Tibial artery (tissue), 4 donors: ENCODE results near the gene EFNB2.

Experiments used
- DNase-seq, 2 donors: peaks; one replicate each; pipeline ENCODE4 v3.0.0-alpha.2; 2019
- H3K27ac ChIP-seq, 2 donors: fragments of 200-600 bp; sonication (generic) in 1 of 2; 1 replicate in 1 of 2; 2 replicates in 1 of 2; pipeline ENCODE4 v1.5.1; 2018 to 2019; ENCODE audit warnings: mild to moderate bottlenecking in 1 of 2
- H3K27me3 ChIP-seq, 2 donors: fragments of 200-600 bp; sonication (generic) in 1 of 2; one replicate each; pipeline versions ENCODE4 v1.5.1 to v1.6.0; 2016 to 2019
- H3K36me3 ChIP-seq, 3 donors: fragments of 200-600 bp; sonication (generic) in 2 of 3; one replicate each; pipeline ENCODE4 v1.5.1; 2016 to 2019; ENCODE audit warnings: mild to moderate bottlenecking in 2 of 3
- H3K4me1 ChIP-seq, 4 donors: fragments of 200-600 bp; sonication (generic) in 2 of 4; 1 replicate in 3 of 4; 2 replicates in 1 of 4; pipeline ENCODE4 v1.5.1; 2016 to 2019
- H3K4me3 ChIP-seq, 2 donors: fragments of 200-600 bp; sonication (generic) in 1 of 2; 1 replicate in 1 of 2; 2 replicates in 1 of 2; pipeline ENCODE4 v1.5.1; 2018 to 2019; ENCODE audit warnings: mild to moderate bottlenecking in 2 of 2
- H3K9me3 ChIP-seq, 3 donors: fragments of 200-600 bp; sonication (generic) in 1 of 3; one replicate each; pipeline ENCODE4 v1.5.1; 2016 to 2019
- intact Hi-C: fragments of 100-400 bp; cut with DNase I; formaldehyde crosslinking; loops from one replicate; pipeline ENCODE4 v1.15.0; 2023; ENCODE audit warnings: low total_unique reads
- TF ChIP-seq, protein P1 (sequence below), 2 experiments: fragments of 200-600 bp in 1 of 2; fragments of 450-650 bp in 1 of 2; IDR thresholded peaks; one replicate each; pipeline ENCODE4 v1.5.1; 2017 to 2019; ENCODE audit warnings: antibody characterized with exemption in 2 of 2, mild to moderate bottlenecking in 1 of 2, moderate library complexity in 1 of 2

The EFNB2 gene

DNA sequence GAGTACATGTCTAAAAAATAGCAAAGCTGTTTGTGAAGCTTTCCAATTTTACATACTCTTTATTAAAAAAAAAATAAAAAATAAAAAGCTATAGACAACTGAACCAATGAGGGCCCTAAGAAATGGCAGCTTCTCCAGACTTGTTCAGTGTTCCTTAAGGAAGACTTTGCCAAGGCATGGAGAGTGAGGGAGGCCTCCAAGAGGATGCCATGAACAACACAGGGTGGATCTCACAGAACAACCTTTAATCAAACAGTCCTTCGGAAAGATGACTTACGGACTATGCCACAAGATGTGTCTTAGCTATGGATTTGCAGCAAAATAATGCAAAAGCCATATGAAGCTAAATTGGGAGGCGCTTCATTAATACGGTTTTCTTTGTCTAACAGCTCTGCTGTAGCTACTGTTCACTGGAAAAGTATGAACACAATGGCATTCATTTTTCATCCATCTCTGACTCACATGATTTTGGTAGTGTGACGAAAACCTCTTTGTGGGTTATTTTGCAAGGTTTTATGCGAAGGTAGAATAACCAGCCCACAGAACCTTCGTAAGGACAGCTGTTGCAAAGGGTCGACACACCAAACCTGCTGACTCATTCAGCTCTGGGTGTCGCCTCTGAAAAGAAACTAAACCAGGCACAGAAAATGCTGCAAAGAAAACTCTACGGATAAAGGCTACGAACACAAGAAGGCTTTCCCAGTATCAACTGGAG is 27.7 kb downstream of the EFNB2 start:
- Histone ChIP-seq H3K27me3 (no peaks in the 10 kb centered on the region), H3K4me1 (no peaks in the 10 kb centered on the region), H3K27ac (no peak overlapping the region), H3K9me3 (no peaks in the 10 kb centered on the region), H3K4me3 (no peak overlapping the region), H3K36me3 (peaks cover 4 to 6% (median 6%) of the 10 kb centered on the region in 3 donors)
- no peak for DNase-seq
- intact Hi-C loops: no loop called here
- TF ChIP-seq, protein P1, sequence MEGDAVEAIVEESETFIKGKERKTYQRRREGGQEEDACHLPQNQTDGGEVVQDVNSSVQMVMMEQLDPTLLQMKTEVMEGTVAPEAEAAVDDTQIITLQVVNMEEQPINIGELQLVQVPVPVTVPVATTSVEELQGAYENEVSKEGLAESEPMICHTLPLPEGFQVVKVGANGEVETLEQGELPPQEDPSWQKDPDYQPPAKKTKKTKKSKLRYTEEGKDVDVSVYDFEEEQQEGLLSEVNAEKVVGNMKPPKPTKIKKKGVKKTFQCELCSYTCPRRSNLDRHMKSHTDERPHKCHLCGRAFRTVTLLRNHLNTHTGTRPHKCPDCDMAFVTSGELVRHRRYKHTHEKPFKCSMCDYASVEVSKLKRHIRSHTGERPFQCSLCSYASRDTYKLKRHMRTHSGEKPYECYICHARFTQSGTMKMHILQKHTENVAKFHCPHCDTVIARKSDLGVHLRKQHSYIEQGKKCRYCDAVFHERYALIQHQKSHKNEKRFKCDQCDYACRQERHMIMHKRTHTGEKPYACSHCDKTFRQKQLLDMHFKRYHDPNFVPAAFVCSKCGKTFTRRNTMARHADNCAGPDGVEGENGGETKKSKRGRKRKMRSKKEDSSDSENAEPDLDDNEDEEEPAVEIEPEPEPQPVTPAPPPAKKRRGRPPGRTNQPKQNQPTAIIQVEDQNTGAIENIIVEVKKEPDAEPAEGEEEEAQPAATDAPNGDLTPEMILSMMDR (IDR thresholded peaks at IDR 0.05): no peak

DNA sequence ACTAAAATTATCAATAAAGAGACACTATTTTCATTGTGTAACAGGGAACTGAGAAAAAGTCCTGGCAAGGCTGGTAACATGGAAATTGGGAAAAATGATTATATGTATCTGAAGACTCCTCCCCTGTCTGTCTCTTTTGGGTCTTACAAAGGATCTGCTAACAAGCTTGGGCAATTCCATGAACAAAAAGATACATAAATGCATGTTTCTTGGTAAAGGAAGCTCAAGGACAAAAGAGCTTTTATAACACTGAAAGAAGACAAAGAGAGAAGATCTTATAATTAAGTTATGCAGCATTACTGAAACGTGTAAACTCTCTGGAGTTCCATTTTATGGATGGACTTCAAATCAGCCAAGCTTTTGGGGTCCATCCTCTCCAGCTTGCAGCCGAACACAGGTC is 29.2 kb downstream of the EFNB2 start:
- no peak overlapping the region for H3K27ac ChIP-seq
- no peak for DNase-seq
- H3K4me3 ChIP-seq: no peak overlapping the region
- TF ChIP-seq, protein P1 (IDR thresholded peaks at IDR 0.05): no peak
- H3K27me3 ChIP-seq: no peaks in the 10 kb centered on the region
- H3K36me3 ChIP-seq: peaks cover 0 to 6% (median 4%) of the 10 kb centered on the region in 3 donors
- H3K4me1 ChIP-seq: no peaks in the 10 kb centered on the region
- H3K9me3 ChIP-seq: no peaks in the 10 kb centered on the region
- intact Hi-C loops: no loop called here

DNA sequence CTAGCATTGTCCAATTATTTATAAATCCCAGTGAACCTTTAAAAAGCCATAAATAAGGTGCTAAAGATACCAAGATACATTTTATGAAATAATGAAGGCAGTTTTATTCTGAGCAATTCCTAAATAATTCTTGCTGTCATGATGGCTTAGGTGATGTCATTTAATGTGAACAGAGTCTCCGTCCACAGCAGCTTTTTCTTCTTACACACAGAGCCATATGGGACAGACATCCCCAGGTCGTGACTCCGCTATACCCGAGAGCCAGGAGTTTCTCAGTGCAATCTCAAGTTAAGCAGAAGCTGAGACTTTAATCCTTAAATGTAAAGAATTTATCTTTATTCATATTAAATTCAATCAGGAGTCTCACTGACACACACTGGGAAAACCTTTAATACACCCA is 29.7 kb downstream of the EFNB2 start:
- DNase-seq: no peak
- no peaks in the 10 kb centered on the region for H3K9me3 ChIP-seq
- no peak overlapping the region for H3K27ac ChIP-seq
- H3K4me1 ChIP-seq: no peaks in the 10 kb centered on the region
- no peaks in the 10 kb centered on the region for H3K27me3 ChIP-seq
- H3K36me3 ChIP-seq: peaks cover 0 to 6% (median 4%) of the 10 kb centered on the region in 3 donors
- TF ChIP-seq, protein P1 (IDR thresholded peaks at IDR 0.05): no peak
- no peak overlapping the region for H3K4me3 ChIP-seq
- intact Hi-C loops: no loop called here

DNA sequence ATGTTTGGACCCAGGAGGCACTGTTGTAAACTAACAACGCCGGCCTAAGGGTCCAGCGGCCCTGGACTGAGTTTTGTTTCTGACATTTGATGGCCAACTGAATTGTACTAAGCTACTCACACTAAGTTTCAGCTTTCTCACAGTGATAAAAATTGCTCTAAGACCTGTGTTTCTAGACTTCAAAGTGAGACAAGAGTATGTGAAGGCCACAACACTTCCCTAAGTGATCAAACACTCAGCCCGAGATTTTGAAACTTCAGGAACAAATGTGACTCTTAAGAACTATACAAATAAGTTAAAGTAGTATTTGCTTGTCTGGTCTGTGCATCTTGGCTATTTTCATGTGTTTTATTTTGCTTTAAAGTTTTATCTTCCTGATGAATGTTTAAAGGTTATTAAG is 30.2 kb downstream of the EFNB2 start:
- no peaks in the 10 kb centered on the region for H3K9me3 ChIP-seq
- H3K27me3 ChIP-seq: no peaks in the 10 kb centered on the region
- DNase-seq: no peak
- intact Hi-C loops: no loop called here
- no peak overlapping the region for H3K27ac ChIP-seq
- H3K4me1 ChIP-seq: no peaks in the 10 kb centered on the region
- peaks cover 0 to 2% (median under 1%) of the 10 kb centered on the region in 3 donors for H3K36me3 ChIP-seq
- H3K4me3 ChIP-seq: no peak overlapping the region
- TF ChIP-seq, protein P1 (IDR thresholded peaks at IDR 0.05): no peak

DNA sequence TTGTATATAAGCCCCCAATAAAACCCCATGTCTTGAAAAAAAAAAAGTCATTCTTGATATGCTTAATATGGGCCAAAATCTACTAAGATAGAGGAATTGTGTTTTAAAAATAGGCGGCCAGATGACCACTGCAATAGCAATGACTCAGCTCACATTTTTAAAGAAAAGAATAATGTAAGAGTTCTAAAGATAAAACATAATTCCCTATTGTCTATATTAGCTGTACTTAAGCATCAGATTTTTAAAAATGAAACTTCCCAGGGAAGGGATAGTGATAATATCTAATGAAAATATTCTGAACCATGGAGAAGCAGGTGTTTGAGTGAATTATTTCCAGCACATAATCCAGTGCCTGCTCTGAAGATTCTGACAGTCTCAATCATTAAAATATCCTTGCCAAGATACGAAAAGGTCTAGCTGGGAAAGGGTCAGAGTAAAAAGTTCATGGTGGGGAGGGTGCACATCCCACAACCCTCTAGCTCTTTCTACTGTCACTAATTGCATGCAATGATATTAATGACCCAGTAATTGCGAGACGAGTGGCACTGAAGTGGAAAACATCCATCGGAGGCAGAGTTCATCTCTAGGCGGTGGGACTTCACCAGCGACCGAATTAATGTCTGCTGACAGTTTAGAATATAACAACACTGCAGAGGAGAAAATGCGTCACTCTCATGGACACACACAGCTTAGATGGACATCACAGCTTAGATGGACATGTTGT is 31.6 kb downstream of the EFNB2 start:
- DNase-seq: no peak
- Histone ChIP-seq H3K4me1 (peaks cover 0 to 11% (median 0%) of the 10 kb centered on the region in 4 donors), H3K36me3 (no peaks in the 10 kb centered on the region), H3K27me3 (no peaks in the 10 kb centered on the region), H3K27ac (no peak overlapping the region), H3K9me3 (no peaks in the 10 kb centered on the region), H3K4me3 (no peak overlapping the region)
- intact Hi-C loops: no loop called here
- TF ChIP-seq, protein P1 (IDR thresholded peaks at IDR 0.05): no peak
